ENCODE data around the gene B2M.
"Not testable (repeated sequence)": the region's sequence is repeated elsewhere in the genome, so short reads cannot be mapped to it uniquely, and the experiment has no call there.

The B2M gene

GRCh38 chr15:44698641-44699040, 12.7 kb upstream of the B2M start:
- no peak for DNase-seq (ENCODE audit: low read depth in 2 of 2)

GRCh38 chr15:44700676-44701075, 10.6 kb upstream of the B2M start:
- not testable (repeated sequence) for DNase-seq (ENCODE audit: low read depth in 2 of 2)

GRCh38 chr15:44705986-44706385, 5.3 kb upstream of the B2M start:
- no peak for DNase-seq (ENCODE audit: low read depth in 2 of 2)

DNA sequence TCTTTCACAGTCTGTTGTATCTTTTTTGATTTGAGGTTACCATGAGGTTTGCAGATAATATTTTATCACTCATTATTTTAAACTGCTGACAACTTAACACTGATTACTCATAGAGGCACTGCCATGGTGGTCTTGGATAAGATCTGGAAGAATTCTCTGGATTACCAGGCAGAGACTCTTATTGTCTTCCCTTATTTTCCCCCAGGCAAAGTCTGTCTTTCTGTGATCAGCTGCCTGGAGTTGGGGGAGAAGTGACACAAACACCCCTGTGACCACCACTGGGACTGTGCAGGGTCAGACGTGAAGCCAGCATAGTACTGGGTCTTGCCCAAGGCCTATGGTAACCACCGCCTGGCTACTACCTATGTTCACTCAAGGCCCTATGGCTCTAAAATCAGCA, 4.9 kb upstream of the B2M start:
- no peak for DNase-seq (ENCODE audit: low read depth in 2 of 2)

GRCh38 chr15:44706946-44707636, 4.2 kb upstream of the B2M start:
- no peak for DNase-seq (ENCODE audit: low read depth in 2 of 2)

- no peak for DNase-seq (ENCODE audit: low read depth in 2 of 2)
These were observed 851 bp upstream of the B2M start for GRCh38 chr15:44710236-44711095.

- no peak for DNase-seq (ENCODE audit: low read depth in 2 of 2)
These were observed 527 bp downstream of the B2M start for GRCh38 chr15:44711743-44712345.

GRCh38 chr15:44712346-44713005, 1.2 kb downstream of the B2M start:
- DNase-seq (ENCODE audit: low read depth in 2 of 2), result no peak

- DNase-seq (ENCODE audit: low read depth in 2 of 2), result no peak
These were observed 2.0 kb downstream of the B2M start for GRCh38 chr15:44713006-44713966.

- no peak for DNase-seq (ENCODE audit: low read depth in 2 of 2)
These were observed 4.0 kb downstream of the B2M start for GRCh38 chr15:44715142-44715796.

DNA sequence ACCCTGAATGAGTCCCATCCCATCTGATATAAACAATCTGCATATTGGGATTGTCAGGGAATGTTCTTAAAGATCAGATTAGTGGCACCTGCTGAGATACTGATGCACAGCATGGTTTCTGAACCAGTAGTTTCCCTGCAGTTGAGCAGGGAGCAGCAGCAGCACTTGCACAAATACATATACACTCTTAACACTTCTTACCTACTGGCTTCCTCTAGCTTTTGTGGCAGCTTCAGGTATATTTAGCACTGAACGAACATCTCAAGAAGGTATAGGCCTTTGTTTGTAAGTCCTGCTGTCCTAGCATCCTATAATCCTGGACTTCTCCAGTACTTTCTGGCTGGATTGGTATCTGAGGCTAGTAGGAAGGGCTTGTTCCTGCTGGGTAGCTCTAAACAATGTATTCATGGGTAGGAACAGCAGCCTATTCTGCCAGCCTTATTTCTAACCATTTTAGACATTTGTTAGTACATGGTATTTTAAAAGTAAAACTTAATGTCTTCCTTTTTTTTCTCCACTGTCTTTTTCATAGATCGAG, 4.5 kb downstream of the B2M start:
- no peak for DNase-seq (ENCODE audit: low read depth in 2 of 2)

- no peak for DNase-seq (ENCODE audit: low read depth in 2 of 2)
These were observed 5.8 kb downstream of the B2M start for GRCh38 chr15:44716983-44717602.

DNA sequence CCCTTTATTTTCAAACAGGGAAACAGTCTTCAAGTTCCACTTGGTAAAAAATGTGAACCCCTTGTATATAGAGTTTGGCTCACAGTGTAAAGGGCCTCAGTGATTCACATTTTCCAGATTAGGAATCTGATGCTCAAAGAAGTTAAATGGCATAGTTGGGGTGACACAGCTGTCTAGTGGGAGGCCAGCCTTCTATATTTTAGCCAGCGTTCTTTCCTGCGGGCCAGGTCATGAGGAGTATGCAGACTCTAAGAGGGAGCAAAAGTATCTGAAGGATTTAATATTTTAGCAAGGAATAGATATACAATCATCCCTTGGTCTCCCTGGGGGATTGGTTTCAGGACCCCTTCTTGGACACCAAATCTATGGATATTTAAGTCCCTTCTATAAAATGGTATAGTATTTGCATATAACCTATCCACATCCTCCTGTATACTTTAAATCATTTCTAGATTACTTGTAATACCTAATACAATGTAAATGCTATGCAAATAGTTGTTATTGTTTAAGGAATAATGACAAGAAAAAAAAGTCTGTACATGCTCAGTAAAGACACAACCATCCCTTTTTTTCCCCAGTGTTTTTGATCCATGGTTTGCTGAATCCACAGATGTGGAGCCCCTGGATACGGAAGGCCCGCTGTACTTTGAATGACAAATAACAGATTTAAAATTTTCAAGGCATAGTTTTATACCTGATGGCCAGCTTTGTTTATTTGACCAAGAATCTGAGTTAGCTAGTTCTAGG, 7.0 kb downstream of the B2M start:
- no peak for DNase-seq (ENCODE audit: low read depth in 2 of 2)

DNA sequence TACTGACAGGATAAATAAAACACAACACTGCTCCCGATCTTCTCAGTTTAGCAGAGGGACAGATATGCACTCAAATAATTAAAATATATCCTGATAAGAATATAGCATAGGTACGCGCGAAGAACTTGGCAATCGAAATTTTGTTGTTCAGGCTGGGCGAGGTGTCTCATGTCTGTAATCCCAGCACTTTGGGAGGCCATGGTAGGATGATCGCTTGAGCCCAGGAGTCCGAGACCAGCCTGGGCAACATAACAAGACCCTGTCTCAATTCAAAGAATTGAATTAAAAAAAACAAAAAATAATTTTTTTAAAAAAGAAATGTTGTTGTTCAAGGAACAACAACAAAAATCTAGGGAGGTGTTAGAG, 7.6 kb downstream of the B2M start:
- DNase-seq (ENCODE audit: low read depth in 2 of 2), result no peak

DNA sequence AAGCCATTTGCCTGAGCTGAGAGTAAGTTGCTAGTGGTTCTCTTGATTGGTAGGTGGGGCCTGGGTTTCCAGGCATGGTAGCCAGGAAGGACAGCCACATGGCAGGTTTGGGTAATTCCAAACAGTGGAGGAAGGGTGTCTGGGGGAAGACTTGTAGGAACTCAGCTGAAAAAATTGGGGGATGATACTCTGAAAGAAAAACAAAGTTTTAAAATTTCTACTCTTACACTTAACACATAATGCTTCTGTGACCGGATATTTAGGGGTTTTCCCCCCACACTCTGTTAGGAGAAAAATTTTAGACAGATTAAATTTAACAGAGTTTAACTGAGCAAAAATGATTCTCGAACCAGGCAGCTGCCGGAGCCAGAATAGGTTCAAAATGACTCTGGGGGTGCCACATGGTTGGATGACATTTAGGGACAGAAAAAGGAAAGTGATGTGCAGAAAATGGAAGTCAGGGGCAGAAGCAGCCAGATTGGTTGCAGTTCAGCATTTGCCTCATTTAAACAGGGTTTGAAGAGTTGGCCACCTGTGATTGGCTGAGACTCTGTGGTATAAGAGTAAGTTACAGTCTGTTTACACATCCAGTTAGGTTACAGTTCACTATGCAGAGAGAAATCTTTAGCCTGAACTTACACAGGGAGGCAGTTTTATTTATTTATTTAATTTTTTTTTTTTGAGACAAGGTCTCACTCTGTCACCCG, 8.1 kb downstream of the B2M start:
- peak in 1 of 2 donors; percentile 55 for DNase-seq (ENCODE audit: low read depth in 2 of 2)

GRCh38 chr15:44720000-44720435, 8.7 kb downstream of the B2M start:
- DNase-seq (ENCODE audit: low read depth in 2 of 2), result not testable (repeated sequence)

DNA sequence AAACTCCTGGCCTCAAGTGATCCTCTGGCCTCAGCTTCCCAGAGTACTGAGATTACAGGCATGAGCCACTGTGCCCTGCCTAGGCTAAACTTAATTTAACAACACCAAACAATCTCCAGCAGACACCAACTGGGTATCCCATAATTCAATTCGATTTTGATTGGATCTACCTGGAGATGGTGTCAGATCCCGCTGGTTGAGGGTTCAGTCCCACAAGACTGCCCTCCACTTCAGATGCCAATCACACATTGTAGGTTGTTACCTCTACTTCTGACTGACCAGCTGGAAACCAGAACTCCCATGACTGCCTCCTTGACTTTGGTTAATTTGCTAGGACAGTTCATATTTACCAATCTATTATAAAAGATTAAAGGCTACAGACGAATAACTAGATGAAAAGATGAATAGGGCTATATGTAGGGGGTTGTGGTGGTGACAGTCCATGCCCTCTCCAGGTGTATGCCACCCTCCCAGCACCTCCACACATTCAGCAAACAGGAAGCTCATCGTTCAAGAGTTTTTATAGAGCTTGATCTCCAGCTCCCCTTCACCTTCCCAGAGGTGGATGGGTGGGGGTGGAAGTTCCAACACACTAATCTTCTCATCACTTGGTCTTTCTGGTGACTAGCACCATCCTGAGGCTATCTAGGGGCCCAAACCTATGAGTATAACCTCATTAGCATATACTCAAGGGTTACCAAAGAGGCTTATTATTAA, 9.3 kb downstream of the B2M start:
- no peak for DNase-seq (ENCODE audit: low read depth in 2 of 2)

GRCh38 chr15:44722011-44722410, 10.7 kb downstream of the B2M start:
- DNase-seq (ENCODE audit: low read depth in 2 of 2), result no peak

Measured in activated CD4-positive, alpha-beta T cell treated with anti-CD3 and anti-CD28 coated beads for 24 hours (primary cell).